Measurements from ENCODE around the gene ST8SIA2. TPM values are rescaled to one million over a fixed set of nuclear protein-coding genes. Genes with fewer than 3 reads are reported as not detected.

ST8SIA2 gene
- polyA plus RNA-seq, 3 donors = not detected

GRCh38 chr15:92502336-92502735, 108.7 kb downstream of the ST8SIA2 start:
- WGBS (ENCODE audit: insufficient coverage) = 40% methylated on average over 1 of the region's 7 CpGs
- no peaks in the 10 kb centered on the region for H3K36me3 Mint-ChIP-seq
- H3K4me3 ChIP-seq (replicated peaks in 1 of 3; ENCODE audit: low read depth in 2 of 3, low read length in 3 of 3) = no peak overlapping the region

GRCh38 chr15:92502930-92503857, 109.5 kb downstream of the ST8SIA2 start:
- H3K9ac ChIP-seq (ENCODE audit: insufficient read depth, low read length, poor library complexity, severe bottlenecking) = no peak overlapping the region
- no peaks in the 10 kb centered on the region for H3K36me3 Mint-ChIP-seq
- no peaks in the 10 kb centered on the region for H3K4me1 ChIP-seq (ENCODE audit: control insufficient read depth in 1 of 2, insufficient read depth in 2 of 2, low read length in 2 of 2)
- H3K4me3 ChIP-seq (replicated peaks in 1 of 3; ENCODE audit: low read depth in 2 of 3, low read length in 3 of 3) = no peak overlapping the region
- WGBS (ENCODE audit: insufficient coverage) = no CpG with 5 or more reads among the region's 5 CpGs
- intact Hi-C loops (cut with micrococcal nuclease) = no loop called here
- no peaks in the 10 kb centered on the region for H4K20me1 ChIP-seq (ENCODE audit: insufficient read depth, low read length)
- H3K27me3 Mint-ChIP-seq (ENCODE audit: low read depth in 3 of 3) = peaks cover 2 to 5% (median 4%) of the 10 kb centered on the region in 3 donors
- no peak overlapping the region for H3K27ac ChIP-seq (ENCODE audit: low read depth in 1 of 2, low read length in 2 of 2)
- TF ChIP-seq CTCF (IDR thresholded peaks at IDR 0.05) = no peak
- H3K4me1 Mint-ChIP-seq = peaks cover 4% of the 10 kb centered on the region
- no peaks in the 10 kb centered on the region for H3K27me3 ChIP-seq (ENCODE audit: control insufficient read depth in 2 of 2, insufficient read depth in 2 of 2, low read length in 2 of 2)
- no peak overlapping the region for H3K4me3 Mint-ChIP-seq
- H2AFZ ChIP-seq (ENCODE audit: insufficient read depth, low read depth, low read length, poor library complexity, severe bottlenecking) = no peak overlapping the region
- no peaks in the 10 kb centered on the region for H3K79me2 ChIP-seq (ENCODE audit: insufficient read depth, low read length)
- H3K9me3 ChIP-seq (replicated peaks in 1 of 2; ENCODE audit: control insufficient read depth in 1 of 2, insufficient read depth in 1 of 2, low read length in 2 of 2) = no peaks in the 10 kb centered on the region
- DNase-seq = no peak
- H3K9me3 Mint-ChIP-seq = peaks cover 0 to 7% (median 4%) of the 10 kb centered on the region in 7 donors
- H3K27ac Mint-ChIP-seq = no peak overlapping the region
- no peak overlapping the region for H3K4me2 ChIP-seq (replicated peaks; ENCODE audit: extremely low read depth, low read length, poor library complexity, severe bottlenecking)
- H3K36me3 ChIP-seq (replicated peaks in 1 of 2; ENCODE audit: control insufficient read depth in 1 of 2, insufficient read depth in 2 of 2, low read length in 2 of 2) = no peaks in the 10 kb centered on the region

More at GRCh38 chr15:92502336-92502735, 108.7 kb downstream of the ST8SIA2 start:
- intact Hi-C loops (cut with micrococcal nuclease) = no loop called here
- no peaks in the 10 kb centered on the region for H3K9me3 ChIP-seq (replicated peaks in 1 of 2; ENCODE audit: control insufficient read depth in 1 of 2, insufficient read depth in 1 of 2, low read length in 2 of 2)
- Mint-ChIP-seq H3K27me3 (ENCODE audit: low read depth in 3 of 3) (peaks cover 2 to 6% (median 6%) of the 10 kb centered on the region in 3 donors), H3K4me1 (peaks cover 4% of the 10 kb centered on the region), H3K27ac (no peak overlapping the region), H3K4me3 (no peak overlapping the region), H3K9me3 (peaks cover 0 to 6% (median 4%) of the 10 kb centered on the region in 7 donors)
- no peak overlapping the region for H2AFZ ChIP-seq (ENCODE audit: insufficient read depth, low read depth, low read length, poor library complexity, severe bottlenecking)
- no peak overlapping the region for H3K4me2 ChIP-seq (replicated peaks; ENCODE audit: extremely low read depth, low read length, poor library complexity, severe bottlenecking)
- H4K20me1 ChIP-seq (ENCODE audit: insufficient read depth, low read length) = no peaks in the 10 kb centered on the region
- DNase-seq = no peak
- no peak overlapping the region for H3K27ac ChIP-seq (ENCODE audit: low read depth in 1 of 2, low read length in 2 of 2)
- H3K36me3 ChIP-seq (replicated peaks in 1 of 2; ENCODE audit: control insufficient read depth in 1 of 2, insufficient read depth in 2 of 2, low read length in 2 of 2) = no peaks in the 10 kb centered on the region
- no peak overlapping the region for H3K9ac ChIP-seq (ENCODE audit: insufficient read depth, low read length, poor library complexity, severe bottlenecking)
- no peak for TF ChIP-seq CTCF (IDR thresholded peaks at IDR 0.05)
- H3K4me1 ChIP-seq (ENCODE audit: control insufficient read depth in 1 of 2, insufficient read depth in 2 of 2, low read length in 2 of 2) = no peaks in the 10 kb centered on the region
- no peaks in the 10 kb centered on the region for H3K27me3 ChIP-seq (ENCODE audit: control insufficient read depth in 2 of 2, insufficient read depth in 2 of 2, low read length in 2 of 2)
- H3K79me2 ChIP-seq (ENCODE audit: insufficient read depth, low read length) = no peaks in the 10 kb centered on the region

Data from CD14-positive monocyte (primary cell).